GM06990 (cell line): ENCODE measurements around the gene RHBDF1.

ENCODE experiments used
- DNase-seq: peaks from one replicate; pipeline ENCODE4 v3.0.0-alpha.2; 2011; ENCODE audit not compliant: insufficient read length; ENCODE audit errors: extremely low read depth
- H3K27me3 ChIP-seq: replicated peaks from 2 replicates; pipeline ENCODE4 v1.6.0; 2011; ENCODE audit warnings: low read length; ENCODE audit not compliant: control insufficient read depth, insufficient read depth
- H3K36me3 ChIP-seq: 2 replicates; pipeline ENCODE4 v1.5.1; 2011; ENCODE audit warnings: low read length; ENCODE audit not compliant: control insufficient read depth, insufficient read depth
- H3K4me3 ChIP-seq: replicated peaks from 2 replicates; pipeline ENCODE4 v1.5.1; 2011; ENCODE audit warnings: low read depth, mild to moderate bottlenecking, control low read depth, low read length
- TF ChIP-seq, protein P1 (sequence below): IDR thresholded peaks from 2 replicates; pipeline ENCODE4 v1.5.1; 2011; ENCODE audit warnings: low read length, control low read depth, mild to moderate bottlenecking, inconsistent platforms; ENCODE audit not compliant: insufficient read depth, poor library complexity, severe bottlenecking

The RHBDF1 gene

DNA sequence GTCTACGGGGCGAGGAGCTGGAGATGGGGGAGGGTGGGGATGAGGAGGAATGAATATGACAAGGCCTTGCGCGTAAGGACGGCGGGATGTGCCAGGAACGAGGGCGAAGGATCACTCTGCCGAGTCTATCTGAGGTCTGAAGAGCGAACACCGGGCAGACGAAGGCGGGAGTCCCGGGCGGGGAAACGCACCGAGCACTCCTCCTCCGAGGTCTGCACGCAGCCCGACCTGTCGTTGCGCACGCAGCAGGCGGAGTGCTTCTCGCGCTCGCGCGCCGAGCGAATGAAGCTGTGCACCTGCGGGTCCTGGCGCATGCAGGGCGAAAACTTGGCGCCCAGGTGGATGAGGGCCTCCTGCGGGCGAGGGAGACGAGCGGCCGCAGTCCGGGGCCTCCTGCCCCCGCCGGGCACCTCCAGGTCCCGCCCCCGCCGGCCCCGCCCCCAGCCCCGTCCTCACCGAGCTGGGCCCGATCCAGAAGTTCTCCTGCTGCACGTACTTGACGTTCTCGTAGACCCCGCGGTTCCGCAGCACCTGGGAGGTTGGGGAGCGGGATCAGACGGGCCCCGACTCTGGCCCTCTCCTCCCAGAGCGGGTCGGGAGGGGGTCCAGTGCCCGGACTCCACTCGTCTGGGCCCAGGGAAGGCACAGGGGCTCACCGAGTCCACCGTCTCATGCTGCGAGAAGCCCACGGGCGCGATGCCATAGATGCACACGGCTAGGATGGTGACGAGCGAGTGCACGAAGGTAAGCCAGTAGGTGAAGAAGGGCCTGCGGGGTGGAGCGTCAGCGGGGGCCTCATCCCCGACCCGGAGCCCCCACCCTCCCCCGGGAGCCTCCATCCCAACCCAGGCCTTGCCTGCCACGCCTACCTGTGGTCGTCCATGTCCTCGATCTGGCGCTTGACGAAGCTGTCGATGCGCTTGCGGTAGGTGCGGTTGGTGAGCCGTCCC, 11.2 kb downstream of the RHBDF1 start:
- peak; percentile 16 for DNase-seq

GRCh38 chr16:60166-60565, 12.3 kb downstream of the RHBDF1 start:
- H3K4me3 ChIP-seq, result no peak overlapping the region
- DNase-seq, result peak; percentile 9
- peaks cover 28% of the 10 kb centered on the region for H3K36me3 ChIP-seq
- H3K27me3 ChIP-seq, result no peaks in the 10 kb centered on the region
- TF ChIP-seq, protein P1, sequence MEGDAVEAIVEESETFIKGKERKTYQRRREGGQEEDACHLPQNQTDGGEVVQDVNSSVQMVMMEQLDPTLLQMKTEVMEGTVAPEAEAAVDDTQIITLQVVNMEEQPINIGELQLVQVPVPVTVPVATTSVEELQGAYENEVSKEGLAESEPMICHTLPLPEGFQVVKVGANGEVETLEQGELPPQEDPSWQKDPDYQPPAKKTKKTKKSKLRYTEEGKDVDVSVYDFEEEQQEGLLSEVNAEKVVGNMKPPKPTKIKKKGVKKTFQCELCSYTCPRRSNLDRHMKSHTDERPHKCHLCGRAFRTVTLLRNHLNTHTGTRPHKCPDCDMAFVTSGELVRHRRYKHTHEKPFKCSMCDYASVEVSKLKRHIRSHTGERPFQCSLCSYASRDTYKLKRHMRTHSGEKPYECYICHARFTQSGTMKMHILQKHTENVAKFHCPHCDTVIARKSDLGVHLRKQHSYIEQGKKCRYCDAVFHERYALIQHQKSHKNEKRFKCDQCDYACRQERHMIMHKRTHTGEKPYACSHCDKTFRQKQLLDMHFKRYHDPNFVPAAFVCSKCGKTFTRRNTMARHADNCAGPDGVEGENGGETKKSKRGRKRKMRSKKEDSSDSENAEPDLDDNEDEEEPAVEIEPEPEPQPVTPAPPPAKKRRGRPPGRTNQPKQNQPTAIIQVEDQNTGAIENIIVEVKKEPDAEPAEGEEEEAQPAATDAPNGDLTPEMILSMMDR, result no peak

More for the DNA sequence above, 11.2 kb downstream of the RHBDF1 start:
- TF ChIP-seq, protein P1, result no peak
- Histone ChIP-seq H3K4me3 (no peak overlapping the region), H3K27me3 (no peaks in the 10 kb centered on the region), H3K36me3 (peaks cover 20% of the 10 kb centered on the region)

GRCh38 chr16:59440-60059, 12.9 kb downstream of the RHBDF1 start:
- DNase-seq, result peak; percentile 3
- TF ChIP-seq, protein P1, result no peak
- H3K4me3 ChIP-seq, result no peak overlapping the region
- H3K36me3 ChIP-seq, result peaks cover 28% of the 10 kb centered on the region
- H3K27me3 ChIP-seq, result no peaks in the 10 kb centered on the region

GRCh38 chr16:58491-59439, 13.7 kb downstream of the RHBDF1 start:
- H3K4me3 ChIP-seq, result no peak overlapping the region
- peaks cover 28% of the 10 kb centered on the region for H3K36me3 ChIP-seq
- peak; percentile 5 for DNase-seq
- TF ChIP-seq, protein P1, result no peak
- H3K27me3 ChIP-seq, result no peaks in the 10 kb centered on the region

DNA sequence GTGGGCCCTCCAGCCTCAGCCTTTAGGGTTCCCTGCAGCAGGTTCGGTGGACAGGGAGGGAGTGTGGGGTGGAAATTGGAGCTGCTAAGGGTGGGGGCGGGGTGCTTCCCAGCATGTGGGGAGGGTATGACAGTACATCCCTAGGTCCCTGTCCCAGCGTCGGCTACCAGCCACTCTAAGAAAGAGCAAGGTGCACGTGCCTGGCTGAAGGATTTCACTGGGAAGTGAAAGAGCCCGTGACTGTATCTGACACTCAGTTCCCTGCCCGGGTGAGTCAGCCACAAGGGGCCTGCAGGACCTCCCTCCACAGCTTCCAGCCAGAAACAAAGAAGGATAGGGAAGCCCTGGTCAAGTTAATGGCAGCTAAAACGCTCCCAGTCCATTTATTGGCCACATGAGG, 14.7 kb downstream of the RHBDF1 start:
- no peaks in the 10 kb centered on the region for H3K27me3 ChIP-seq
- TF ChIP-seq, protein P1, result no peak
- DNase-seq, result no peak
- H3K36me3 ChIP-seq, result peaks cover 28% of the 10 kb centered on the region
- H3K4me3 ChIP-seq, result no peak overlapping the region
